CD14-positive monocyte (primary cell): Measurements from ENCODE around the gene ABTB2. TPM values are rescaled to one million over a fixed set of nuclear protein-coding genes. Genes with fewer than 3 reads are reported as not detected.

Source experiments
- DNase-seq, 3 donors: peaks; one replicate each; pipeline ENCODE4 v3.0.0-alpha.2; 2011 to 2022
- H2AFZ ChIP-seq: 2 replicates; pipeline ENCODE4 v1.6.0; 2012; ENCODE audit warnings: mild to moderate bottlenecking, low read depth, low read length, inconsistent platforms; ENCODE audit not compliant: insufficient read depth, poor library complexity, severe bottlenecking
- H3K27ac ChIP-seq, 2 donors: 1 replicate in 1 of 2; 2 replicates in 1 of 2; pipeline ENCODE4 v1.5.1; 2012 to 2013; ENCODE audit warnings: low read length in 2 of 2, control low read depth in 1 of 2, inconsistent platforms in 1 of 2, low read depth in 1 of 2, mild to moderate bottlenecking in 1 of 2
- H3K27me3 ChIP-seq, 2 donors: one replicate each; pipeline versions ENCODE4 v1.6.0 to v1.6.1; 2011 to 2013; ENCODE audit warnings: low read length in 2 of 2; ENCODE audit not compliant: control insufficient read depth in 2 of 2, insufficient read depth in 2 of 2
- H3K36me3 ChIP-seq, 2 donors: replicated peaks in 1 of 2; 1 replicate in 1 of 2; 2 replicates in 1 of 2; pipeline versions ENCODE4 v1.5.1 to v1.6.1; 2012 to 2013; ENCODE audit warnings: low read length in 2 of 2, control low read depth in 1 of 2, inconsistent platforms in 1 of 2, mild to moderate bottlenecking in 1 of 2; ENCODE audit not compliant: insufficient read depth in 2 of 2, control insufficient read depth in 1 of 2
- H3K4me1 ChIP-seq, 2 donors: 1 replicate in 1 of 2; 2 replicates in 1 of 2; pipeline versions ENCODE4 v1.5.1 to v1.6.1; 2012 to 2013; ENCODE audit warnings: low read length in 2 of 2, control low read depth in 1 of 2, inconsistent platforms in 1 of 2, mild to moderate bottlenecking in 1 of 2, moderate library complexity in 1 of 2; ENCODE audit not compliant: insufficient read depth in 2 of 2, control insufficient read depth in 1 of 2
- H3K4me2 ChIP-seq: replicated peaks from 2 replicates; pipeline ENCODE3; 2012; ENCODE audit warnings: low read length, moderate library complexity, mild to moderate bottlenecking; ENCODE audit not compliant: poor library complexity, severe bottlenecking; ENCODE audit errors: extremely low read depth
- H3K4me3 ChIP-seq, 3 experiments: fragments of 200-600 bp in 1 of 3; sonication (generic) in 1 of 3; replicated peaks in 1 of 3; 1 replicate in 2 of 3; 2 replicates in 1 of 3; pipeline ENCODE4 v1.5.1; 2011 to 2013; ENCODE audit warnings: low read length in 3 of 3, mild to moderate bottlenecking in 3 of 3, control low read depth in 2 of 3, low read depth in 2 of 3, inconsistent platforms in 1 of 3, moderate library complexity in 1 of 3
- H3K79me2 ChIP-seq: 2 replicates; pipeline ENCODE4 v1.6.0; 2012; ENCODE audit warnings: mild to moderate bottlenecking, control low read depth, inconsistent platforms, low read length, moderate library complexity; ENCODE audit not compliant: insufficient read depth
- H3K9ac ChIP-seq: 2 replicates; pipeline ENCODE4 v1.6.0; 2017; ENCODE audit warnings: low read length, mild to moderate bottlenecking; ENCODE audit not compliant: insufficient read depth, poor library complexity, severe bottlenecking
- H3K9me3 ChIP-seq, 2 donors: replicated peaks in 1 of 2; 1 replicate in 1 of 2; 2 replicates in 1 of 2; pipeline versions ENCODE4 v1.5.1 to v1.6.1; 2012 to 2013; ENCODE audit warnings: low read length in 2 of 2, control low read depth in 1 of 2; ENCODE audit not compliant: control insufficient read depth in 1 of 2, insufficient read depth in 1 of 2
- H4K20me1 ChIP-seq: 2 replicates; pipeline ENCODE4 v1.6.0; 2012; ENCODE audit warnings: mild to moderate bottlenecking, low read length, control low read depth, moderate library complexity; ENCODE audit not compliant: insufficient read depth
- H3K27ac Mint-ChIP-seq, 7 donors: one replicate each; pipeline ENCODE4 v1.8.0; 2020; ENCODE audit warnings: mild to moderate bottlenecking in 7 of 7, mixed read lengths in 7 of 7, moderate library complexity in 6 of 7, inconsistent platforms in 2 of 7
- H3K27me3 Mint-ChIP-seq, 3 donors: one replicate each; pipeline ENCODE4 v1.8.0; 2021 to 2022; ENCODE audit warnings: low read depth in 3 of 3, mild to moderate bottlenecking in 3 of 3, mixed read lengths in 3 of 3, moderate library complexity in 3 of 3, inconsistent platforms in 1 of 3
- H3K36me3 Mint-ChIP-seq, 2 donors: one replicate each; pipeline ENCODE4 v1.8.0; 2020; ENCODE audit warnings: mixed read lengths in 2 of 2, inconsistent platforms in 1 of 2, mild to moderate bottlenecking in 1 of 2
- H3K4me1 Mint-ChIP-seq: one replicate; pipeline ENCODE4 v1.8.0; 2020; ENCODE audit warnings: mild to moderate bottlenecking, mixed read lengths
- H3K4me3 Mint-ChIP-seq, 2 donors: one replicate each; pipeline ENCODE4 v1.8.0; 2020; ENCODE audit warnings: mild to moderate bottlenecking in 2 of 2, mixed read lengths in 2 of 2, moderate library complexity in 1 of 2
- H3K9me3 Mint-ChIP-seq, 7 donors: one replicate each; pipeline ENCODE4 v1.8.0; 2020 to 2022; ENCODE audit warnings: mixed read lengths in 7 of 7, mild to moderate bottlenecking in 6 of 7, moderate library complexity in 6 of 7, inconsistent platforms in 2 of 7
- CTCF ChIP-seq: fragments of 200-600 bp; IDR thresholded peaks from one replicate; pipeline ENCODE4 v1.8.0; 2022; ENCODE audit warnings: antibody characterized with exemption, mild to moderate bottlenecking
- WGBS: methylation state at CpG from one replicate; pipeline ENCODE4 v1.1.5; 2013; ENCODE audit warnings: missing lambda C conversion rate; ENCODE audit not compliant: insufficient coverage; 5-methylcytosine and 5-hydroxymethylcytosine counted together
- intact Hi-C, 2 donors: fragments of 100-400 bp; cut with micrococcal nuclease; formaldehyde crosslinking; loops; one replicate each; pipeline versions ENCODE4 v1.15.0 to v1.15.1; 2023
- polyA plus RNA-seq, 3 donors: library from polyadenylated mRNA; depleted of rRNA in 1 of 3; unstranded in 2 of 3; stranded (reverse) in 1 of 3; fragments of 300-500 nt in 2 of 3; fragments of >200 nt in 1 of 3; fragmentation: Illumina TruSeq in 2 of 3; gene quantifications; 1 replicate in 2 of 3; 2 replicates in 1 of 3; pipeline ENCODE4 v1.2.3, GENCODE V29; 2012 to 2021

Gene ABTB2
- polyA plus RNA-seq, 3 donors: 0.25 to 1.7 (median 0.26) TPM

- DNase-seq: no peak
- Mint-ChIP-seq H3K27ac (no peak overlapping the region), H3K36me3 (peaks cover 8 to 20% of the 10 kb centered on the region in 2 donors), H3K27me3 (peaks cover 22 to 41% (median 27%) of the 10 kb centered on the region in 3 donors), H3K4me1 (peaks cover 39% of the 10 kb centered on the region), H3K4me3 (peak overlapping the region; percentile 81 to 88), H3K9me3 (peaks cover 0 to 4% (median 0%) of the 10 kb centered on the region in 7 donors)
- no peak for TF ChIP-seq CTCF
- intact Hi-C loops: loop anchor here (5.0 to 10.0 kb wide), 8 partner anchors 49 to 491 kb away; partner anchors contain the start of gene NAT10 (in 1 of the 2)
- no peaks in the 10 kb centered on the region for H3K36me3 ChIP-seq
- 34% methylated on average over 4 of the region's 7 CpGs for whole genome bisulfite sequencing
- peak overlapping the region in 1 of 3 experiments; percentile 77 for H3K4me3 ChIP-seq
- no peaks in the 10 kb centered on the region for H3K9me3 ChIP-seq
- H4K20me1 ChIP-seq: peaks cover 14% of the 10 kb centered on the region
- no peak overlapping the region for H3K9ac ChIP-seq
- H3K27ac ChIP-seq: no peak overlapping the region
- peaks cover 30 to 39% of the 10 kb centered on the region in 2 donors for H3K4me1 ChIP-seq
- peak overlapping the region; percentile 87 for H2AFZ ChIP-seq
- H3K79me2 ChIP-seq: no peaks in the 10 kb centered on the region
- peak overlapping the region; percentile 97 for H3K4me2 ChIP-seq
- H3K27me3 ChIP-seq: peaks cover 13 to 18% of the 10 kb centered on the region in 2 donors
Measured at GRCh38 chr11:34356130-34356529, 1.7 kb downstream of the ABTB2 start.

GRCh38 chr11:34355726-34356125, 2.1 kb downstream of the ABTB2 start:
- TF ChIP-seq CTCF: no peak
- no peak for DNase-seq
- H3K9ac ChIP-seq: no peak overlapping the region
- no peak overlapping the region for H3K4me2 ChIP-seq
- Mint-ChIP-seq H3K36me3 (peaks cover 8 to 20% of the 10 kb centered on the region in 2 donors), H3K4me3 (peak overlapping the region; percentile 81 to 88), H3K9me3 (peaks cover 0 to 4% (median 0%) of the 10 kb centered on the region in 7 donors), H3K27me3 (peaks cover 22 to 41% (median 27%) of the 10 kb centered on the region in 3 donors), H3K27ac (no peak overlapping the region), H3K4me1 (peaks cover 39% of the 10 kb centered on the region)
- H3K36me3 ChIP-seq: no peaks in the 10 kb centered on the region
- H3K4me1 ChIP-seq: peaks cover 30 to 39% of the 10 kb centered on the region in 2 donors
- peaks cover 14% of the 10 kb centered on the region for H4K20me1 ChIP-seq
- H3K27ac ChIP-seq: no peak overlapping the region
- peak overlapping the region in 1 of 3 experiments; percentile 77 for H3K4me3 ChIP-seq
- H2AFZ ChIP-seq: no peak overlapping the region
- H3K27me3 ChIP-seq: peaks cover 13 to 18% of the 10 kb centered on the region in 2 donors
- H3K9me3 ChIP-seq: no peaks in the 10 kb centered on the region
- H3K79me2 ChIP-seq: no peaks in the 10 kb centered on the region
- intact Hi-C loops: loop anchor here (5.0 to 10.0 kb wide), 8 partner anchors 48 to 491 kb away; partner anchors contain the start of gene NAT10 (in 1 of the 2)
- 92% methylated on average over 2 of the region's 3 CpGs for WGBS
